Vagina (tissue), 2 donors: ENCODE measurements around the gene CYP2C19.

Experiments used
- CTCF ChIP-seq, 3 experiments: fragments of 450-650 bp in 2 of 3; fragments of 200-600 bp in 1 of 3; sonication (generic) in 1 of 3; IDR thresholded peaks; one replicate each; pipeline ENCODE4 v1.5.1; 2017 to 2019; ENCODE audit warnings: antibody characterized with exemption in 3 of 3, mild to moderate bottlenecking in 2 of 3, moderate library complexity in 2 of 3
- POLR2A ChIP-seq, 2 donors: fragments of 450-650 bp; IDR thresholded peaks; one replicate each; pipeline ENCODE4 v1.6.1; 2017; ENCODE audit warnings: antibody characterized with exemption in 2 of 2, mild to moderate bottlenecking in 2 of 2, moderate library complexity in 2 of 2
- POLR2AphosphoS5 ChIP-seq, 2 donors: sonication (generic); formaldehyde crosslinking; IDR thresholded peaks; one replicate each; pipeline ENCODE4 v1.9.0; 2017; ENCODE audit warnings: antibody characterized with exemption in 2 of 2, mild to moderate bottlenecking in 2 of 2, low read depth in 1 of 2; ENCODE audit not compliant: insufficient read depth in 1 of 2

- TF ChIP-seq POLR2A (IDR thresholded peaks at IDR 0.05), result no peak
- TF ChIP-seq CTCF (IDR thresholded peaks at IDR 0.05), result no peak
- no peak for TF ChIP-seq POLR2AphosphoS5 (IDR thresholded peaks at IDR 0.05; ENCODE audit: insufficient read depth in 1 of 2, low read depth in 1 of 2)
Observed at GRCh38 chr10:94890264-94891022, 128.0 kb downstream of the CYP2C19 start.
